Prostate gland (tissue), 2 donors: ENCODE data around the gene APLF. TPM values are rescaled to one million over a fixed set of nuclear protein-coding genes. Genes with fewer than 3 reads are reported as not detected.
"Not testable (repeated sequence)": the region's sequence is repeated elsewhere in the genome, so short reads cannot be mapped to it uniquely, and the experiment has no call there.

Source experiments
- DNase-seq: peaks from one replicate; pipeline ENCODE4 v3.0.0-alpha.2; 2019; ENCODE audit warnings: low spot score
- H3K27ac ChIP-seq, 2 donors: fragments of 200-600 bp; sonication (generic); 2 replicates each; pipeline ENCODE4 v1.5.1; 2017 to 2019
- H3K27me3 ChIP-seq: fragments of 200-600 bp; sonication (generic); replicated peaks from 2 replicates; pipeline ENCODE4 v1.5.1; 2019; ENCODE audit not compliant: insufficient read depth
- H3K36me3 ChIP-seq, 2 donors: fragments of 200-600 bp; sonication (generic); 1 replicate in 1 of 2; 2 replicates in 1 of 2; pipeline versions ENCODE4 v1.5.1 to v1.8.1; 2017 to 2019
- H3K4me1 ChIP-seq: fragments of 200-600 bp; sonication (generic); replicated peaks from 2 replicates; pipeline ENCODE4 v1.5.1; 2019
- H3K4me3 ChIP-seq, 2 donors: fragments of 200-600 bp; sonication (generic); 2 replicates each; pipeline ENCODE4 v1.5.1; 2017 to 2019
- H3K9me3 ChIP-seq: fragments of 200-600 bp; sonication (generic); 2 replicates; pipeline ENCODE4 v1.5.1; 2017
- POLR2A ChIP-seq: fragments of 450-650 bp; IDR thresholded peaks from one replicate; pipeline ENCODE4 v1.6.1; 2016; ENCODE audit warnings: antibody characterized with exemption, mild to moderate bottlenecking
- POLR2AphosphoS5 ChIP-seq: sonication (generic); formaldehyde crosslinking; IDR thresholded peaks from one replicate; pipeline ENCODE4 v1.6.1; 2017; ENCODE audit warnings: antibody characterized with exemption
- WGBS: methylation state at CpG from one replicate; pipeline ENCODE4 v1.1.5; 2018; 5-methylcytosine and 5-hydroxymethylcytosine counted together
- intact Hi-C: fragments of 100-400 bp; cut with DNase I; formaldehyde crosslinking; loops from one replicate; pipeline ENCODE4 v1.14.2; 2022
- total RNA-seq, 2 donors: library from RNA; depleted of rRNA; stranded (reverse); fragments of >200 nt; gene quantifications; one replicate each; pipeline ENCODE4 v1.1.0, GENCODE V29; 2016
- TF ChIP-seq, protein P1 (sequence below), 4 experiments: fragments of 200-600 bp in 2 of 4; fragments of 450-650 bp in 2 of 4; sonication (generic) in 2 of 4; IDR thresholded peaks; 1 replicate in 3 of 4; 2 replicates in 1 of 4; pipeline ENCODE4 v1.5.1; 2016 to 2019; ENCODE audit warnings: antibody characterized with exemption in 4 of 4, mild to moderate bottlenecking in 2 of 4, moderate library complexity in 2 of 4

Gene APLF
- total RNA-seq, 2 donors from 2014 or later, result 7.3 to 10.2 TPM

DNA sequence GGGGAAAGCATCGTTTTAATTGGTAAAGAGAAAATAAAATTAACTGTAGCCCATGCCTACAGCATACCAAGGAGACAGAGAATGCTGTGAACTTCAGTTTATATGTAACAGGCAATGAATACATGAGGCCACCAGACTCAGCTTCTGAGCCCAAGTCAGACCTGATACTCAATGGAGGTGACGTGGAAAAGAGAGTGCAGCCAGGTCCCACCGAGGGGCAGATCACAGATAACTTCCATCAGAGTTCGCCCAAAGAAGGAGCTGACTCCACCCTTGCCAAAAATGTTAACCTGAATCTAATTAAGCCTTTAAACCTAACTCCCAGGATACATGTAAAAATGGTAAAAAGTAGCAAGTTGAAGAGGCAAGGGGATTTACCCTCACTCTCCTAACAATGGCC lies 123.8 kb downstream of the APLF start:
- intact Hi-C loops, result no loop called here
- TF ChIP-seq POLR2A, result no peak
- Histone ChIP-seq H3K27me3 (no peaks in the 10 kb centered on the region), H3K9me3 (no peaks in the 10 kb centered on the region), H3K36me3 (no peaks in the 10 kb centered on the region), H3K4me3 (no peak overlapping the region), H3K27ac (no peak overlapping the region), H3K4me1 (no peaks in the 10 kb centered on the region)
- 65% methylated on average over 4 of the region's 4 CpGs for WGBS
- no peak for DNase-seq

DNA sequence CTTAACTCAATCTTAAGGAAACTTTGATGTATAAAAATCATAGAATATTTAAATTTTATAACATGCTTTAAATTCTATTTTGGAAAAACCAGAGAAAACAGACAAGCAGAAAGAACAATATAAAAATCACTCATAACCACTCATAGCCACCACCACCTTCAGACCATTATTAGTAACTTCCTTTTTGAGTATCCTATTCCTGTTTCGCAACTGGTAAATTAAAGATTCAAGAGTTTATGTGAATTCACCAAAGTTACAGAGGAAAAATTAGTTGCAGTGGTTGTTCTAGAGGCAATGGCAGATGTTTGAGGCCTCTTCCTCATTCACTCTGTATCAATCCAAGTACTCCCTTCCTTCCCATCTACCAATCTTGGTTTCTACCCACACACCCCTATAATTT lies 126.7 kb downstream of the APLF start:
- no peaks in the 10 kb centered on the region for H3K9me3 ChIP-seq
- H3K4me1 ChIP-seq, result no peaks in the 10 kb centered on the region
- no peak for DNase-seq
- TF ChIP-seq, protein P1, sequence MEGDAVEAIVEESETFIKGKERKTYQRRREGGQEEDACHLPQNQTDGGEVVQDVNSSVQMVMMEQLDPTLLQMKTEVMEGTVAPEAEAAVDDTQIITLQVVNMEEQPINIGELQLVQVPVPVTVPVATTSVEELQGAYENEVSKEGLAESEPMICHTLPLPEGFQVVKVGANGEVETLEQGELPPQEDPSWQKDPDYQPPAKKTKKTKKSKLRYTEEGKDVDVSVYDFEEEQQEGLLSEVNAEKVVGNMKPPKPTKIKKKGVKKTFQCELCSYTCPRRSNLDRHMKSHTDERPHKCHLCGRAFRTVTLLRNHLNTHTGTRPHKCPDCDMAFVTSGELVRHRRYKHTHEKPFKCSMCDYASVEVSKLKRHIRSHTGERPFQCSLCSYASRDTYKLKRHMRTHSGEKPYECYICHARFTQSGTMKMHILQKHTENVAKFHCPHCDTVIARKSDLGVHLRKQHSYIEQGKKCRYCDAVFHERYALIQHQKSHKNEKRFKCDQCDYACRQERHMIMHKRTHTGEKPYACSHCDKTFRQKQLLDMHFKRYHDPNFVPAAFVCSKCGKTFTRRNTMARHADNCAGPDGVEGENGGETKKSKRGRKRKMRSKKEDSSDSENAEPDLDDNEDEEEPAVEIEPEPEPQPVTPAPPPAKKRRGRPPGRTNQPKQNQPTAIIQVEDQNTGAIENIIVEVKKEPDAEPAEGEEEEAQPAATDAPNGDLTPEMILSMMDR (IDR thresholded peaks at IDR 0.05), result no peak
- TF ChIP-seq POLR2A, result no peak
- no peak for TF ChIP-seq POLR2AphosphoS5
- no peak overlapping the region for H3K27ac ChIP-seq
- WGBS, result 94% methylated on average over 1 of the region's 1 CpG
- no peak overlapping the region for H3K4me3 ChIP-seq
- no peaks in the 10 kb centered on the region for H3K36me3 ChIP-seq
- intact Hi-C loops, result no loop called here
- H3K27me3 ChIP-seq, result no peaks in the 10 kb centered on the region

DNA sequence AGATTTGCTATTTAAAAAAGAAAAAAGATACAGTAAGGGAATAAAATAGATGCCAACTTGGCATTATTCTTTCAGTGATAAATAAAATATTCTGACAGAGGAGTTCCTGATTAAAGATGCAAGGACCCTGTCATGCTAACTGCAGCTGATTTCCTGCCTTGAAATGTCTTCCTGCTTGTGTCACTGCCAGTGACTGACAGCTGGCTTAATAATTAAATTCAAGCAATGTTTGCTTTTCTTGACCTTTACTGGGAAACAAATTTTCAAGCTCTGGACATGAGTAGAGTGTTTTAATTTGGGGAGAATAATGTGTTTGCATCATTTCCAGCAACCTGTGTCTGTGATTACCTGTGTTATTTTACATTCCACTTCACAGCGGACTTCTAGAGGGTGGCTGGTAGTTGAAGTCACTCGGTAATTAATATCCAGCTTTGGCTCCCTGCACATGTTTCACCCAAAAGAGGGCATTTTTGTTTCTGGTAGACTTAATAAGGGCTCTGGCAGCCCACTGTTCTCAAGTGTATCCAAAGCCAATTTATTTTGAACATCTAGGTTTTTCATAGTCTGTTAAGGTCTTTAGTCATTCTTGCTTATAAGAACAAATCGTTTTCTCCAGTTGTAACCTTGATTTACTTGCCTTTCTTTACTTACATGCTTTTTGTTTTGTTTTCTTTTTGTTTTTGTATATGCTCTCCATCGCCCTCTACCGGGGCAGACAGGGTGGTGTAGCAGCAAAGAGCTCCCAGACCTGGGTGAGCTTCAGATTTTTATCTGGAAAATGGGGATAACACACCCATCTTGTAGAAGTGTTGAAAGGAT lies 127.5 kb downstream of the APLF start:
- 36% methylated on average over 5 of the region's 5 CpGs for WGBS
- DNase-seq, result no peak

DNA sequence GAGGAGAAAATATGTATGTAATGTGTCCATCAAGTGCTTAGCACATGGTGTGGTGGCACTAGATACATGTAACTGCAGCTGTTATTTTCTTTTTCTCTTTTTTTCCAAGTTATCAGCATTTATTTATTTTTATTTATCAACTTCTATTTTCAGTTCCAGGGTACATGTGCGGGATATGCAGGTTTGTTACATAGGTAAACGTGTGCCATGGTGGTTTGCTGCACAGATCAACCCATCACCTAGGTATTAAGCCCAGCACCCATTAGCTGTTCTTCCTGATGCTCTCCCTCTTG lies 128.1 kb downstream of the APLF start:
- H3K27me3 ChIP-seq, H3K4me1 ChIP-seq, H3K4me3 ChIP-seq, H3K9me3 ChIP-seq, H3K36me3 ChIP-seq, DNase-seq, H3K27ac ChIP-seq, intact Hi-C loops: not testable (repeated sequence)
- WGBS, result 72% methylated on average over 2 of the region's 2 CpGs

More for the DNA sequence above, 127.5 kb downstream of the APLF start:
- Histone ChIP-seq H3K27me3 (no peaks in the 10 kb centered on the region), H3K9me3 (no peaks in the 10 kb centered on the region), H3K36me3 (no peaks in the 10 kb centered on the region), H3K4me1 (no peaks in the 10 kb centered on the region), H3K27ac (no peak overlapping the region), H3K4me3 (no peak overlapping the region)
- intact Hi-C loops, result no loop called here
- TF ChIP-seq POLR2AphosphoS5, result no peak
- TF ChIP-seq, protein P1 (IDR thresholded peaks at IDR 0.05), result peak in 3 of 4 experiments; percentile 25 to 51 (median 47)
- no peak for TF ChIP-seq POLR2A

DNA sequence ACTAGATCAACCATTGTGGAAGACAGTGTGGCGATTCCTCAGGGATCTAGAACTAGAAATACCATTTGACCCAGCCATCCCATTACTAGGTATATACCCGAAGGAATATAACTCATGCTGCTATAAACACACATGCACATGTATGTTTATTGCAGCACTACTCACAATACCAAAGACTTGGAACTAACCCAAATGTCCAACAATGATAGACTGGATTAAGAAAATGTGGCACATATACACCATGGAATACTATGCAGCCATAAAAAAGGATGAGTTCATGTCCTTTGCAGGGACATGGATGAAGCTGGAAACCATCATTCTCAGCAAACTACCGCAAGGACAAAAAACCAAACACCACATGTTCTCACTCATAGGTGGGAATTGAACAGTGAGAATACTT lies 133.1 kb downstream of the APLF start:
- H3K27me3 ChIP-seq, H3K9me3 ChIP-seq, intact Hi-C loops, H3K36me3 ChIP-seq, H3K4me3 ChIP-seq, H3K27ac ChIP-seq, H3K4me1 ChIP-seq, DNase-seq: not testable (repeated sequence)
- WGBS, result 96% methylated on average over 3 of the region's 3 CpGs

DNA sequence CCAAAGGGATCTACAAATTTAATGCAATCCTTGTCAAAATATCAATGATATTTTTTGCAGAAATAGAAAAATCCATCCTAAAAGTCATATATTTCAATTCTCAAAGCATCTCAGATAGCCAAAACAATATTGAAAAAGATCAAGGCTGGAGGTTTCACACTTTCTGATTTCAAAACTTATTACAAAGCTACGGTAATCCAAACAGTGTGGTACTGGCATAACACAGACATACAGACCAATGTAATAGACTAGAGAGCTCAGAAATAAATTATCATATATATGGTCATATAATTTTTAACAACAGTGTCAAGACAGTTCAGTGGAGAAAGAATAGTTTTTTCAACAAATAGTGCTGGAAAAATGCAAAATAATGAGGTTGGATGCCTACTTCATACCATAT lies 135.7 kb downstream of the APLF start:
- intact Hi-C loops, result no loop called here
- no peak overlapping the region for H3K27ac ChIP-seq
- WGBS, result 94% methylated on average over 1 of the region's 1 CpG
- H3K27me3 ChIP-seq, result no peaks in the 10 kb centered on the region
- DNase-seq, result no peak
- H3K36me3 ChIP-seq, result no peaks in the 10 kb centered on the region
- H3K9me3 ChIP-seq, result no peaks in the 10 kb centered on the region
- H3K4me3 ChIP-seq, result no peak overlapping the region
- no peaks in the 10 kb centered on the region for H3K4me1 ChIP-seq
- TF ChIP-seq POLR2AphosphoS5 (no peak), POLR2A (no peak)
- TF ChIP-seq, protein P1 (IDR thresholded peaks at IDR 0.05), result no peak
